H1 (cell line): ENCODE results near the gene VPS35L. TPM values are rescaled to one million over a fixed set of nuclear protein-coding genes. Genes with fewer than 3 reads are reported as not detected.

Experiments
- CTBP2 ChIP-seq: IDR thresholded peaks from 2 replicates; pipeline ENCODE4 v1.7.0; 2011; ENCODE audit warnings: borderline replicate concordance, mild to moderate bottlenecking, moderate library complexity, mixed read lengths, low read length; ENCODE audit not compliant: insufficient read depth, insufficient read length
- EZH2 ChIP-seq: fragments of 200-600 bp; sonication (generic); IDR thresholded peaks from 2 replicates; pipeline ENCODE4 v1.7.1; 2012; ENCODE audit warnings: low read depth, mild to moderate bottlenecking, moderate library complexity, low read length, inconsistent platforms; ENCODE audit not compliant: severe bottlenecking
- FOSL1 ChIP-seq: IDR thresholded peaks from 2 replicates; pipeline ENCODE4 v1.6.1; 2011; ENCODE audit warnings: mild to moderate bottlenecking, low read depth, low read length, moderate library complexity; ENCODE audit not compliant: insufficient read depth
- HDAC2 ChIP-seq, 2 experiments: fragments of 300-600 bp in 1 of 2; sonication (generic) in 1 of 2; IDR thresholded peaks; 2 replicates each; pipeline ENCODE4 v1.6.1; 2011 to 2012; ENCODE audit warnings: low read depth in 2 of 2, low read length in 2 of 2, mild to moderate bottlenecking in 2 of 2, moderate library complexity in 2 of 2, borderline replicate concordance in 1 of 2, inconsistent platforms in 1 of 2
- HDAC6 ChIP-seq: IDR thresholded peaks from one replicate; pipeline ENCODE4 v1.7.1; 2012; ENCODE audit warnings: low read depth, mild to moderate bottlenecking, inconsistent platforms, low read length, moderate library complexity
- PHF8 ChIP-seq: fragments of 200-600 bp; sonication (generic); conservative IDR thresholded peaks from 2 replicates; pipeline ENCODE4 v1.7.1; 2012; ENCODE audit warnings: low read depth, mild to moderate bottlenecking, inconsistent platforms, low read length, moderate library complexity
- polyA plus RNA-seq, 7 experiments: library from polyadenylated mRNA; depleted of rRNA in 3 of 7; stranded (reverse) in 5 of 7; unstranded in 2 of 7; fragments of >200 nt in 5 of 7; fragments of 200-250 nt in 2 of 7; gene quantifications; 1 replicate in 5 of 7; 2 replicates in 1 of 7; 4 replicates in 1 of 7; pipeline versions ENCODE4 v1.2.1 to v1.2.3, GENCODE V29; 2011 to 2013; ENCODE audit warnings: missing spikeins in 2 of 7, mixed read lengths in 2 of 7
- total RNA-seq: library from RNA; stranded (reverse); fragmentation: NEBNext Ultra II Directional; extraction: Animal tissue kit (Norgen Biotek cat#: 25700); gene quantifications from 2 replicates; pipeline ENCODE4 v1.2.1, GENCODE V29; 2021

VPS35L gene
- total and polyA plus RNA-seq, 2 of the 8 experiments (the other 6 are each of a cell fraction or from before 2014, with no cell fraction given), result 31.5 to 57.1 TPM

DNA sequence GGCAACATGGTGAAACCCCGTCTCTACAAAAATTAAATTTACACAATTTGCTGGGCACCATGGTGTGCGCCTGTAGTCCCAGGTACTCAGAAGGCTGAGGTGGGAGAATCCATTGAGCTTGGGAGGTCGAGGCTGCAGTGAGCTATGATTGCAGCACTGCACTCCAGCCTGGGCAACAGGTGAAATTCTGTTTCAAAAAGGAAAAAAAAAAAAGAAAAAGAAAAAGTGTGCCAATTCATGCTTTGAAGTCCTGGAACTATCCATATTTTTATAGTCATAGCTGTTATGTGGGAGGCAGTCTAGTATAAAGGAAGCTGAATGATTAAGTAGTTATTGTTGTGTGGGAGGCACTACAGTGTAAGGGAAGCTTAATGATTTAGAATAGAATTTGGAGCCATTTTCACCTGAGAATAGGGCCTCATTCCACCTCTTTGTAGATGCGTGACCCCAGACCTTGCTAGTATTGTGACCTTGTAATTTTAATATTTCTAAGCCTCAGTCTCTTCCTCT is 194.1 kb downstream of the VPS35L start (continued):
- TF ChIP-seq HDAC2 (IDR thresholded peaks at IDR 0.05; ENCODE audit: borderline replicate concordance in 1 of 2, low read depth in 2 of 2, low read length in 2 of 2) (no peak), CTBP2 (no peak), PHF8 (no peak), HDAC6 (no peak), FOSL1 (no peak), EZH2 (no peak)

Other genes with a start within 250 kb of the VPS35L start
- 1.8 and 3.9 TPM in 2 replicates for gene TMC5, start 137.8 kb upstream of the VPS35L start, total RNA-seq
- gene TMC5, start 137.8 kb upstream of the VPS35L start, polyA plus RNA-seq (2011; rRNA removed), result 1.1 and 1.6 TPM in 2 replicates
- 65.8 and 70.8 TPM in 2 replicates for gene GDE1, start 33.6 kb upstream of the VPS35L start, total RNA-seq
- gene GDE1, start 33.6 kb upstream of the VPS35L start, polyA plus RNA-seq (2011; rRNA removed), result 28.0 and 29.2 TPM in 2 replicates
- gene CCP110, start 31.8 kb upstream of the VPS35L start, total RNA-seq, result 16.1 and 19.8 TPM in 2 replicates
- gene CCP110, start 31.8 kb upstream of the VPS35L start, polyA plus RNA-seq (2011; rRNA removed), result 2.6 and 3.2 TPM in 2 replicates
- gene KNOP1, start 162.5 kb downstream of the VPS35L start, total RNA-seq, result 80.8 and 87.9 TPM in 2 replicates
- 21.3 and 21.6 TPM in 2 replicates for gene KNOP1, start 162.5 kb downstream of the VPS35L start, polyA plus RNA-seq (2011; rRNA removed)
- gene IQCK, start 162.6 kb downstream of the VPS35L start, total RNA-seq, result 5.8 and 6.2 TPM in 2 replicates
- 9.3 and 10.4 TPM in 2 replicates for gene IQCK, start 162.6 kb downstream of the VPS35L start, polyA plus RNA-seq (2011; rRNA removed)